MM.1S (cell line): ENCODE results near the gene MACROD2.

ENCODE experiments used
- DNase-seq: peaks from one replicate; pipeline ENCODE4 v3.0.0-alpha.2; 2015
- H2AFZ ChIP-seq: fragments of 300-600 bp; sonication (generic); 2 replicates; pipeline ENCODE4 v1.6.0; 2016; ENCODE audit warnings: antibody characterized with exemption, low read length
- H3F3A ChIP-seq: fragments of 300-600 bp; sonication (generic); 2 replicates; pipeline ENCODE4 v1.6.1; 2016; ENCODE audit warnings: mild to moderate bottlenecking, antibody characterized with exemption, low read length, moderate library complexity, mixed read lengths; ENCODE audit not compliant: insufficient read depth
- H3K27ac ChIP-seq: fragments of 300-600 bp; sonication (generic); 2 replicates; pipeline ENCODE4 v1.5.1; 2016; ENCODE audit warnings: mild to moderate bottlenecking, low read length
- H3K27me3 ChIP-seq: fragments of 300-600 bp; sonication (generic); replicated peaks from 2 replicates; pipeline ENCODE4 v1.6.0; 2016; ENCODE audit warnings: low read length; ENCODE audit not compliant: insufficient read depth
- H3K36me3 ChIP-seq: fragments of 300-600 bp; sonication (generic); replicated peaks from 2 replicates; pipeline ENCODE4 v1.6.1; 2016; ENCODE audit warnings: mild to moderate bottlenecking, low read length, mixed read lengths; ENCODE audit not compliant: insufficient read depth
- H3K4me1 ChIP-seq: fragments of 300-600 bp; sonication (generic); 2 replicates; pipeline ENCODE4 v1.6.1; 2016; ENCODE audit warnings: low read length, mixed read lengths
- H3K4me2 ChIP-seq: fragments of 300-600 bp; sonication (generic); 2 replicates; pipeline ENCODE4 v1.6.0; 2016; ENCODE audit warnings: low read depth, low read length
- H3K4me3 ChIP-seq: fragments of 300-600 bp; sonication (generic); 2 replicates; pipeline ENCODE4 v1.5.1; 2016; ENCODE audit warnings: low read length, mixed read lengths
- H3K79me2 ChIP-seq: fragments of 300-600 bp; sonication (generic); 2 replicates; pipeline ENCODE4 v1.6.1; 2016; ENCODE audit warnings: mixed run types, low read length, mixed read lengths
- H3K9ac ChIP-seq: fragments of 300-600 bp; sonication (generic); 2 replicates; pipeline ENCODE4 v1.6.1; 2016; ENCODE audit warnings: low read length, mixed read lengths
- H3K9me2 ChIP-seq: fragments of 300-600 bp; sonication (generic); replicated peaks from 2 replicates; pipeline ENCODE4 v1.6.1; 2016; ENCODE audit warnings: mild to moderate bottlenecking, low read length, mixed read lengths; ENCODE audit not compliant: insufficient read depth
- H3K9me3 ChIP-seq: fragments of 300-600 bp; sonication (generic); replicated peaks from 2 replicates; pipeline ENCODE4 v1.6.1; 2016; ENCODE audit warnings: mild to moderate bottlenecking, low read length, mixed read lengths; ENCODE audit not compliant: insufficient read depth
- H4K20me1 ChIP-seq: fragments of 300-600 bp; sonication (generic); 2 replicates; pipeline ENCODE4 v1.6.1; 2016; ENCODE audit warnings: mild to moderate bottlenecking, low read length, moderate library complexity, mixed read lengths; ENCODE audit not compliant: insufficient read depth
- CTCF ChIP-seq: fragments of 300-600 bp; sonication (generic); IDR thresholded peaks from 2 replicates; pipeline ENCODE4 v1.5.1; 2016; ENCODE audit warnings: antibody characterized with exemption, low read length, mixed read lengths
- EZH2 ChIP-seq: fragments of 300-600 bp; sonication (generic); optimal IDR thresholded peaks from 2 replicates; pipeline ENCODE3; 2017; ENCODE audit warnings: low read depth, mild to moderate bottlenecking, antibody characterized with exemption, low read length, mixed read lengths
- EZH2phosphoT487 ChIP-seq: fragments of 300-600 bp; sonication (generic); IDR thresholded peaks from 2 replicates; pipeline ENCODE4 v1.6.1; 2018; ENCODE audit warnings: antibody characterized with exemption, low read length

Gene MACROD2

DNA sequence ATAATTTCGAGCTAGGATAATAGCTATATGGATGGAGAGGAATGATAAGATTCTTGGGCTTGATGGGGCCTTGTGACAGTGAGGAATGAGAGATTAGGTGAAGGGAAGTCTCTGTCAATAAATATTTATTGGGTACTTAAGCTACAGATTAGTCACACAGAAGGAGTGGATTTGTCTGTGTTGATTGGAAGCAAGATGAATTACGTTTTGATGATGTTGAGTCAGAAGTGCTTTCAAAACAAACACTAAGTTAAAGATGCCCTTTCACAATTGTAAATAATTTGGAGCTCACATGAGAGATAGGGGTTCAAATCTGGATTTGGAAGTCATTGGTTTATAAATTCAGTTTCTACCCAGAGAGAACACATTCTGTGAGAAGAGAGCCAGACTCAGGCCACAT is 1743.7 kb downstream of the MACROD2 start:
- Histone ChIP-seq H4K20me1 (no peaks in the 10 kb centered on the region), H3K9me2 (no peaks in the 10 kb centered on the region), H3K4me1 (no peaks in the 10 kb centered on the region), H3K9ac (no peak overlapping the region), H3K79me2 (no peaks in the 10 kb centered on the region), H3K9me3 (no peaks in the 10 kb centered on the region), H3K4me2 (no peak overlapping the region), H3K36me3 (no peaks in the 10 kb centered on the region), H3K27ac (no peak overlapping the region), H3K27me3 (no peaks in the 10 kb centered on the region), H3F3A (no peaks in the 10 kb centered on the region), H3K4me3 (no peak overlapping the region), H2AFZ (no peak overlapping the region)
- DNase-seq, result no peak
- TF ChIP-seq EZH2phosphoT487 (no peak), EZH2 (no peak), CTCF (no peak)

GRCh38 chr20:15740046-15740775 is 1744.9 kb downstream of the MACROD2 start:
- Histone ChIP-seq H3F3A (no peaks in the 10 kb centered on the region), H3K4me3 (no peak overlapping the region), H3K36me3 (no peaks in the 10 kb centered on the region), H3K9ac (no peak overlapping the region), H3K27me3 (no peaks in the 10 kb centered on the region), H2AFZ (no peak overlapping the region), H3K9me3 (no peaks in the 10 kb centered on the region), H3K79me2 (no peaks in the 10 kb centered on the region), H3K4me1 (no peaks in the 10 kb centered on the region), H3K9me2 (no peaks in the 10 kb centered on the region), H4K20me1 (no peaks in the 10 kb centered on the region), H3K4me2 (no peak overlapping the region), H3K27ac (no peak overlapping the region)
- no peak for TF ChIP-seq CTCF
- no peak for TF ChIP-seq EZH2
- no peak for TF ChIP-seq EZH2phosphoT487
- DNase-seq, result no peak

GRCh38 chr20:15742087-15742486 is 1746.8 kb downstream of the MACROD2 start:
- Histone ChIP-seq H3K9me3 (no peaks in the 10 kb centered on the region), H3K36me3 (no peaks in the 10 kb centered on the region), H3F3A (no peaks in the 10 kb centered on the region), H3K27ac (no peak overlapping the region), H3K27me3 (no peaks in the 10 kb centered on the region), H3K4me3 (no peak overlapping the region), H3K4me1 (no peaks in the 10 kb centered on the region), H2AFZ (no peak overlapping the region), H3K4me2 (no peak overlapping the region), H3K9ac (no peak overlapping the region), H3K9me2 (no peaks in the 10 kb centered on the region), H3K79me2 (no peaks in the 10 kb centered on the region), H4K20me1 (no peaks in the 10 kb centered on the region)
- TF ChIP-seq EZH2phosphoT487 (no peak), EZH2 (no peak), CTCF (no peak)
- DNase-seq, result no peak
